Right atrium auricular region (tissue), 2 donors: ENCODE results near the gene CCL25. TPM values are rescaled to one million over a fixed set of nuclear protein-coding genes. Genes with fewer than 3 reads are reported as not detected.
A peak's percentile ranks its signal among the peaks of the same experiment; 100 is the strongest.

Experiments
- DNase-seq: peaks from one replicate; pipeline ENCODE4 v3.0.0-alpha.2; 2019; ENCODE audit warnings: low spot score
- H3K27ac ChIP-seq, 2 donors: fragments of 200-600 bp; sonication (generic); 1 replicate in 1 of 2; 2 replicates in 1 of 2; pipeline ENCODE4 v1.5.1; 2016 to 2019
- H3K27me3 ChIP-seq, 2 donors: fragments of 200-600 bp; sonication (generic); one replicate each; pipeline versions ENCODE4 v1.5.1 to v1.6.0; 2017 to 2019
- H3K36me3 ChIP-seq: fragments of 200-600 bp; sonication (generic); one replicate; pipeline ENCODE4 v1.5.1; 2016
- H3K4me1 ChIP-seq, 2 donors: fragments of 200-600 bp; sonication (generic); one replicate each; pipeline versions ENCODE4 v1.5.1 to v1.6.0; 2017 to 2019
- H3K4me3 ChIP-seq, 2 donors: fragments of 200-600 bp; sonication (generic); 1 replicate in 1 of 2; 2 replicates in 1 of 2; pipeline ENCODE4 v1.5.1; 2017 to 2019; ENCODE audit warnings: mild to moderate bottlenecking in 1 of 2, moderate library complexity in 1 of 2
- H3K9me3 ChIP-seq, 2 donors: fragments of 200-600 bp; sonication (generic); one replicate each; pipeline ENCODE4 v1.5.1; 2019
- CTCF ChIP-seq, 2 donors: fragments of 200-600 bp; sonication (generic); IDR thresholded peaks; one replicate each; pipeline ENCODE4 v1.5.1; 2019; ENCODE audit warnings: antibody characterized with exemption in 2 of 2
- total RNA-seq, 2 donors: library from RNA; depleted of rRNA; stranded (reverse); fragments of >200 nt; gene quantifications; one replicate each; pipeline ENCODE4 v1.1.0, GENCODE V29; 2016

Gene CCL25
- total RNA-seq, 2 donors from 2014 or later: not detected

GRCh38 chr19:8064911-8065874, 12.6 kb downstream of the CCL25 start:
- TF ChIP-seq CTCF (IDR thresholded peaks at IDR 0.05): no peak
- no peak for DNase-seq
- Histone ChIP-seq H3K36me3 (no peaks in the 10 kb centered on the region), H3K4me1 (no peaks in the 10 kb centered on the region), H3K27me3 (no peaks in the 10 kb centered on the region), H3K4me3 (no peak overlapping the region), H3K9me3 (peaks cover 10 to 15% of the 10 kb centered on the region in 2 donors), H3K27ac (no peak overlapping the region)

- Histone ChIP-seq H3K4me1 (no peaks in the 10 kb centered on the region), H3K27me3 (no peaks in the 10 kb centered on the region), H3K9me3 (peaks cover 10 to 20% of the 10 kb centered on the region in 2 donors), H3K36me3 (no peaks in the 10 kb centered on the region), H3K4me3 (no peak overlapping the region), H3K27ac (no peak overlapping the region)
- TF ChIP-seq CTCF (IDR thresholded peaks at IDR 0.05): no peak
- DNase-seq: no peak
Observed at GRCh38 chr19:8065875-8066261, 13.3 kb downstream of the CCL25 start.

GRCh38 chr19:8069096-8069973, 16.8 kb downstream of the CCL25 start:
- no peaks in the 10 kb centered on the region for H3K27me3 ChIP-seq
- H3K4me3 ChIP-seq: no peak overlapping the region
- peaks cover 10 to 21% of the 10 kb centered on the region in 2 donors for H3K9me3 ChIP-seq
- TF ChIP-seq CTCF (IDR thresholded peaks at IDR 0.05): peak in 1 of 2 donors; percentile 40
- H3K4me1 ChIP-seq: no peaks in the 10 kb centered on the region
- H3K36me3 ChIP-seq: no peaks in the 10 kb centered on the region
- no peak overlapping the region for H3K27ac ChIP-seq
- no peak for DNase-seq

GRCh38 chr19:8071912-8072311, 19.4 kb downstream of the CCL25 start:
- no peaks in the 10 kb centered on the region for H3K36me3 ChIP-seq
- no peak for DNase-seq
- no peak overlapping the region for H3K4me3 ChIP-seq
- no peaks in the 10 kb centered on the region for H3K27me3 ChIP-seq
- no peak for TF ChIP-seq CTCF (IDR thresholded peaks at IDR 0.05)
- H3K4me1 ChIP-seq: no peaks in the 10 kb centered on the region
- peaks cover 10 to 23% of the 10 kb centered on the region in 2 donors for H3K9me3 ChIP-seq
- no peak overlapping the region for H3K27ac ChIP-seq

GRCh38 chr19:8074501-8074900, 21.9 kb downstream of the CCL25 start:
- Histone ChIP-seq H3K4me3 (no peak overlapping the region), H3K27ac (no peak overlapping the region), H3K9me3 (peaks cover 4 to 15% of the 10 kb centered on the region in 2 donors), H3K27me3 (no peaks in the 10 kb centered on the region), H3K4me1 (no peaks in the 10 kb centered on the region), H3K36me3 (no peaks in the 10 kb centered on the region)
- no peak for TF ChIP-seq CTCF (IDR thresholded peaks at IDR 0.05)
- DNase-seq: no peak
